HG02642 (cell line): ENCODE measurements around the gene SUN1.
"Not testable (repeated sequence)": the region's sequence is repeated elsewhere in the genome, so short reads cannot be mapped to it uniquely, and the experiment has no call there.

Experiments
- ATAC-seq: cut with Tn5 transposase; IDR thresholded peaks from one replicate; pipeline ENCODE4 v1.9.1; 2021; ENCODE audit warnings: mild to moderate bottlenecking; ENCODE audit not compliant: unreplicated experiment, poor library complexity

SUN1 gene

GRCh38 chr7:832167-832967 is at the start of gene SUN1:
SUN1 (plus strand) TSS chr7:832476; CDS start chr7:832525, 49 bp downstream.
- no peak for ATAC-seq

- no peak for ATAC-seq
These were observed 49.4 kb upstream of the SUN1 start for GRCh38 chr7:782718-783449.

- ATAC-seq = no peak
These were observed 48.5 kb upstream of the SUN1 start for GRCh38 chr7:783556-784490.

GRCh38 chr7:784971-785370 is 47.3 kb upstream of the SUN1 start:
- no peak for ATAC-seq

- no peak for ATAC-seq
These were observed 46.9 kb upstream of the SUN1 start for GRCh38 chr7:785416-785815.

GRCh38 chr7:786472-787255 is 45.6 kb upstream of the SUN1 start:
- ATAC-seq = no peak

GRCh38 chr7:787332-788240 is 44.7 kb upstream of the SUN1 start:
- no peak for ATAC-seq

GRCh38 chr7:791519-791918 is 40.8 kb upstream of the SUN1 start:
- ATAC-seq = no peak

GRCh38 chr7:794207-794606 is 38.1 kb upstream of the SUN1 start:
- ATAC-seq = no peak

- no peak for ATAC-seq
These were observed 37.5 kb upstream of the SUN1 start for GRCh38 chr7:794671-795329.

GRCh38 chr7:796434-797169 is 35.7 kb upstream of the SUN1 start:
- not testable (repeated sequence) for ATAC-seq

GRCh38 chr7:798921-799470 is 33.3 kb upstream of the SUN1 start:
- no peak for ATAC-seq

- ATAC-seq = no peak
These were observed 31.6 kb upstream of the SUN1 start for GRCh38 chr7:800692-801091.

- ATAC-seq = not testable (repeated sequence)
These were observed 30.9 kb upstream of the SUN1 start for GRCh38 chr7:801351-801750.

GRCh38 chr7:801940-802381 is 30.3 kb upstream of the SUN1 start:
- no peak for ATAC-seq

- ATAC-seq = no peak
These were observed 29.6 kb upstream of the SUN1 start for GRCh38 chr7:802500-803242.

GRCh38 chr7:803243-803635 is 29.0 kb upstream of the SUN1 start:
- ATAC-seq = no peak
